Body of pancreas (tissue), 4 donors: ENCODE measurements around the gene TXNRD2.

ENCODE experiments used
- CTCF ChIP-seq, 7 experiments: fragments of 450-650 bp in 4 of 7; fragments of 200-600 bp in 3 of 7; sonication (generic) in 3 of 7; IDR thresholded peaks; one replicate each; pipeline ENCODE4 v1.5.1; 2016 to 2019; ENCODE audit warnings: antibody characterized with exemption in 7 of 7
- POLR2A ChIP-seq, 3 donors: fragments of 450-650 bp; IDR thresholded peaks; one replicate each; pipeline ENCODE4 v1.6.1; 2016; ENCODE audit warnings: antibody characterized with exemption in 3 of 3, mild to moderate bottlenecking in 2 of 3

- TF ChIP-seq CTCF (IDR thresholded peaks at IDR 0.05) (no peak), POLR2A (IDR thresholded peaks at IDR 0.05) (no peak)
Observed at GRCh38 chr22:19831016-19831415, 110.6 kb downstream of the TXNRD2 start.
